Measurements from ENCODE around the gene TENT4A. TPM values are rescaled to one million over a fixed set of nuclear protein-coding genes. Genes with fewer than 3 reads are reported as not detected.

TENT4A gene
- total RNA-seq, 1 donor: 21.4 TPM

- TF ChIP-seq, protein P1, sequence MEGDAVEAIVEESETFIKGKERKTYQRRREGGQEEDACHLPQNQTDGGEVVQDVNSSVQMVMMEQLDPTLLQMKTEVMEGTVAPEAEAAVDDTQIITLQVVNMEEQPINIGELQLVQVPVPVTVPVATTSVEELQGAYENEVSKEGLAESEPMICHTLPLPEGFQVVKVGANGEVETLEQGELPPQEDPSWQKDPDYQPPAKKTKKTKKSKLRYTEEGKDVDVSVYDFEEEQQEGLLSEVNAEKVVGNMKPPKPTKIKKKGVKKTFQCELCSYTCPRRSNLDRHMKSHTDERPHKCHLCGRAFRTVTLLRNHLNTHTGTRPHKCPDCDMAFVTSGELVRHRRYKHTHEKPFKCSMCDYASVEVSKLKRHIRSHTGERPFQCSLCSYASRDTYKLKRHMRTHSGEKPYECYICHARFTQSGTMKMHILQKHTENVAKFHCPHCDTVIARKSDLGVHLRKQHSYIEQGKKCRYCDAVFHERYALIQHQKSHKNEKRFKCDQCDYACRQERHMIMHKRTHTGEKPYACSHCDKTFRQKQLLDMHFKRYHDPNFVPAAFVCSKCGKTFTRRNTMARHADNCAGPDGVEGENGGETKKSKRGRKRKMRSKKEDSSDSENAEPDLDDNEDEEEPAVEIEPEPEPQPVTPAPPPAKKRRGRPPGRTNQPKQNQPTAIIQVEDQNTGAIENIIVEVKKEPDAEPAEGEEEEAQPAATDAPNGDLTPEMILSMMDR (IDR thresholded peaks at IDR 0.05; ENCODE audit: extremely low read depth, low read depth, low read length): no peak
- no peak overlapping the region for H3K4me2 ChIP-seq (ENCODE audit: insufficient read depth, low read length)
- H2AFZ ChIP-seq (ENCODE audit: low read length): no peak overlapping the region
- H4K20me1 ChIP-seq (ENCODE audit: insufficient read depth, low read length): peaks cover 5% of the 10 kb centered on the region
- no peak for DNase-seq (ENCODE audit: insufficient read length, low spot score, missing footprints)
- no peak overlapping the region for H3K27ac ChIP-seq (ENCODE audit: low read depth, low read length)
- H3K9me3 ChIP-seq (ENCODE audit: low read depth, low read length): no peaks in the 10 kb centered on the region
- no peak overlapping the region for H3K4me3 ChIP-seq (ENCODE audit: insufficient read depth, low read length)
- H3K36me3 ChIP-seq (ENCODE audit: insufficient read depth, low read length): no peaks in the 10 kb centered on the region
- no peaks in the 10 kb centered on the region for H3K27me3 ChIP-seq (ENCODE audit: insufficient read depth, low read length)
- peaks cover 12% of the 10 kb centered on the region for H3K4me1 ChIP-seq (ENCODE audit: insufficient read depth, low read length)
- peaks cover 10% of the 10 kb centered on the region for H3K79me2 ChIP-seq (ENCODE audit: insufficient read depth, low read length)
Measured at GRCh38 chr5:6710070-6710469, 3.2 kb upstream of the TENT4A start.

DNA sequence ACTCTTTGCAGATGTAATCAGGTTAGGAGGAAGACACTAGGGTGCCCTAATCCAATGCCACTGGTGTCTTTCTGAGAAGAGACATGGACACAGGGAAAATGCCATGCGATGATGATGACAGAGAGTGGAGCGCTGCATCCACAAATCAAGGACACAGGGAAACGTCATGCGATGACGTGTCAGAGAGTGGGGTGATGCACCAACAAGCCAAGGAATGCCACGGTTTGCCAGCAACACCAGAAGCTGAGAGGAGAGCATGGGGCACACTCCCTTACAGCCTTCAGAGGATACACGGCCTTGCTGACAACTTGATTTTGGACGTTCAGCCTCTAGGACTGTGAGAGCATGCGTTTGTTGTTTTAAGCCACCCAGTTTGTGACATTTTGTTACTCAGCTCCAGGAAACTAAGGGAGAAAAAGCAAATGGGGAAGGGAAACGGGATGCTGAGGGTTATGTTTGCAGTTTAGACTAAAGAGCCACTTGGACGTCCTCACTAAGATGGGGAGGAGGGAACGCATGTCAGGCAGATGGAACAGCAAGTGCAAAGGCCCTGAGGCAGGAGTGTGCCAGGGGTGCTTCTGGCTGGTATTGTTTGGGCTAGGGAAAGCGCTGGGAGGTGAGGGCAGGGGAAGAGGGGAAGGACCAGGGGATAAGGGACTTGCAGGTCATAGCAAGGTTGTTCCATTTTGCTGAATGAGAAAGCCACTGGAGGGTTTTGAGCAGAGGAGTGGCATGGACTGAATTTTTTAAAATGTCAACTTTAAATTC, 2.5 kb upstream of the TENT4A start:
- Histone ChIP-seq H3K79me2 (ENCODE audit: insufficient read depth, low read length) (peaks cover 17% of the 10 kb centered on the region), H4K20me1 (ENCODE audit: insufficient read depth, low read length) (peaks cover 12% of the 10 kb centered on the region), H3K27ac (ENCODE audit: low read depth, low read length) (no peak overlapping the region)

GRCh38 chr5:6711409-6712141, 1.7 kb upstream of the TENT4A start:
- H3K4me3 ChIP-seq (ENCODE audit: insufficient read depth, low read length): peak overlapping the region; percentile 88
- H3K79me2 ChIP-seq (ENCODE audit: insufficient read depth, low read length): peaks cover 25% of the 10 kb centered on the region
- no peaks in the 10 kb centered on the region for H3K9me3 ChIP-seq (ENCODE audit: low read depth, low read length)
- H3K27ac ChIP-seq (ENCODE audit: low read depth, low read length): peak overlapping the region; percentile 89
- no peak for DNase-seq (ENCODE audit: insufficient read length, low spot score, missing footprints)
- peak overlapping the region; percentile 94 for H3K4me2 ChIP-seq (ENCODE audit: insufficient read depth, low read length)
- TF ChIP-seq, protein P1 (IDR thresholded peaks at IDR 0.05; ENCODE audit: extremely low read depth, low read depth, low read length): peak; percentile 32
- no peaks in the 10 kb centered on the region for H3K36me3 ChIP-seq (ENCODE audit: insufficient read depth, low read length)
- peak overlapping the region; percentile 93 for H2AFZ ChIP-seq (ENCODE audit: low read length)
- H3K27me3 ChIP-seq (ENCODE audit: insufficient read depth, low read length): no peaks in the 10 kb centered on the region
- peaks cover 22% of the 10 kb centered on the region for H3K4me1 ChIP-seq (ENCODE audit: insufficient read depth, low read length)
- H4K20me1 ChIP-seq (ENCODE audit: insufficient read depth, low read length): peaks cover 20% of the 10 kb centered on the region

More for the DNA sequence above, 2.5 kb upstream of the TENT4A start:
- no peaks in the 10 kb centered on the region for H3K27me3 ChIP-seq (ENCODE audit: insufficient read depth, low read length)
- H2AFZ ChIP-seq (ENCODE audit: low read length): no peak overlapping the region
- TF ChIP-seq, protein P1 (IDR thresholded peaks at IDR 0.05; ENCODE audit: extremely low read depth, low read depth, low read length): no peak
- no peak overlapping the region for H3K4me3 ChIP-seq (ENCODE audit: insufficient read depth, low read length)
- H3K4me2 ChIP-seq (ENCODE audit: insufficient read depth, low read length): no peak overlapping the region
- no peaks in the 10 kb centered on the region for H3K9me3 ChIP-seq (ENCODE audit: low read depth, low read length)
- DNase-seq (ENCODE audit: insufficient read length, low spot score, missing footprints): no peak
- peaks cover 14% of the 10 kb centered on the region for H3K4me1 ChIP-seq (ENCODE audit: insufficient read depth, low read length)
- no peaks in the 10 kb centered on the region for H3K36me3 ChIP-seq (ENCODE audit: insufficient read depth, low read length)

- peak overlapping the region; percentile 88 for H3K4me3 ChIP-seq (ENCODE audit: insufficient read depth, low read length)
- peak overlapping the region; percentile 89 for H3K27ac ChIP-seq (ENCODE audit: low read depth, low read length)
- no peaks in the 10 kb centered on the region for H3K36me3 ChIP-seq (ENCODE audit: insufficient read depth, low read length)
- H2AFZ ChIP-seq (ENCODE audit: low read length): peak overlapping the region; percentile 93
- peaks cover 26% of the 10 kb centered on the region for H4K20me1 ChIP-seq (ENCODE audit: insufficient read depth, low read length)
- H3K27me3 ChIP-seq (ENCODE audit: insufficient read depth, low read length): no peaks in the 10 kb centered on the region
- DNase-seq (ENCODE audit: insufficient read length, low spot score, missing footprints): peak; percentile 96
- no peaks in the 10 kb centered on the region for H3K9me3 ChIP-seq (ENCODE audit: low read depth, low read length)
- TF ChIP-seq, protein P1 (IDR thresholded peaks at IDR 0.05; ENCODE audit: extremely low read depth, low read depth, low read length): no peak
- peak overlapping the region; percentile 94 for H3K4me2 ChIP-seq (ENCODE audit: insufficient read depth, low read length)
- peaks cover 22% of the 10 kb centered on the region for H3K4me1 ChIP-seq (ENCODE audit: insufficient read depth, low read length)
- peaks cover 31% of the 10 kb centered on the region for H3K79me2 ChIP-seq (ENCODE audit: insufficient read depth, low read length)
Measured at GRCh38 chr5:6712142-6712576, 1.1 kb upstream of the TENT4A start.

Data from osteoblast (primary cell).